SK-N-SH treated with all-trans-retinoic acid at 6 μM for 48 hours (cell line): ENCODE results near the gene PCLO.

Experiments used
- ATAC-seq: fragments of 200-7000 bp; cut with Tn5 transposase; 3 replicates; pipeline ENCODE4 v1.9.1; 2020; ENCODE audit warnings: mild to moderate bottlenecking, moderate library complexity
- ARNTL ChIP-seq: fragments of 450-650 bp; formaldehyde crosslinking; IDR thresholded peaks from 2 replicates; pipeline ENCODE4 v1.5.0; 2020; ENCODE audit warnings: low read depth, mild to moderate bottlenecking, moderate library complexity, borderline replicate concordance
- BACH2 ChIP-seq: fragments of 250-450 bp; sonication (Bioruptor Pico); IDR thresholded peaks from 2 replicates; pipeline ENCODE4 v1.9.0; 2021; ENCODE audit warnings: mild to moderate bottlenecking, borderline replicate concordance
- CSDC2 ChIP-seq: fragments of 250-450 bp; sonication (Bioruptor Pico); IDR thresholded peaks from 2 replicates; pipeline ENCODE4 v1.5.0; 2020; ENCODE audit warnings: mild to moderate bottlenecking, moderate library complexity
- ESRRG ChIP-seq: fragments of 250-450 bp; sonication (Bioruptor Pico); IDR thresholded peaks from 2 replicates; pipeline ENCODE4 v1.6.1; 2021; ENCODE audit warnings: mild to moderate bottlenecking
- GLIS3 ChIP-seq: fragments of 250-450 bp; sonication (Bioruptor Pico); IDR thresholded peaks from 2 replicates; pipeline ENCODE4 v1.5.0; 2020; ENCODE audit warnings: mild to moderate bottlenecking, moderate library complexity
- ISL1 ChIP-seq: fragments of 250-450 bp; sonication (Bioruptor Pico); IDR thresholded peaks from 2 replicates; pipeline ENCODE4 v2.1.2; 2022; ENCODE audit warnings: mild to moderate bottlenecking, moderate library complexity
- OSR1 ChIP-seq: fragments of 250-450 bp; sonication (Bioruptor Pico); IDR thresholded peaks from 2 replicates; pipeline ENCODE4 v1.8.0; 2022; ENCODE audit warnings: moderate library complexity, mild to moderate bottlenecking, inconsistent platforms
- PATZ1 ChIP-seq: fragments of 250-450 bp; sonication (Bioruptor Pico); IDR thresholded peaks from 2 replicates; pipeline ENCODE4 v1.8.0; 2020; ENCODE audit warnings: mild to moderate bottlenecking, moderate library complexity, borderline replicate concordance
- POU6F1 ChIP-seq: fragments of 250-450 bp; sonication (Bioruptor Pico); IDR thresholded peaks from 2 replicates; pipeline ENCODE4 v1.8.0; 2021; ENCODE audit warnings: low read depth, mild to moderate bottlenecking, moderate library complexity, borderline replicate concordance
- PPARA ChIP-seq: fragments of 250-450 bp; sonication (Bioruptor Pico); IDR thresholded peaks from 2 replicates; pipeline ENCODE4 v1.5.0; 2020; ENCODE audit warnings: mild to moderate bottlenecking, borderline replicate concordance
- RARB ChIP-seq: fragments of 250-450 bp; sonication (Bioruptor Pico); IDR thresholded peaks from 2 replicates; pipeline ENCODE4 v1.8.0; 2021; ENCODE audit warnings: mild to moderate bottlenecking, moderate library complexity
- SNAI2 ChIP-seq: fragments of 250-450 bp; sonication (Bioruptor Pico); IDR thresholded peaks from 2 replicates; pipeline ENCODE4 v1.5.0; 2020; ENCODE audit warnings: mild to moderate bottlenecking, moderate library complexity
- TCF4 ChIP-seq: fragments of 250-450 bp; sonication (Bioruptor Pico); IDR thresholded peaks from 2 replicates; pipeline ENCODE4 v1.8.0; 2021; ENCODE audit warnings: mild to moderate bottlenecking, moderate library complexity, borderline replicate concordance
- TOX ChIP-seq: fragments of 250-450 bp; sonication (Bioruptor Pico); IDR thresholded peaks from 2 replicates; pipeline ENCODE4 v1.8.0; 2021; ENCODE audit warnings: mild to moderate bottlenecking, moderate library complexity, borderline replicate concordance
- ZC3H10 ChIP-seq: fragments of 250-450 bp; sonication (Bioruptor Pico); IDR thresholded peaks from 2 replicates; pipeline ENCODE4 v1.5.1; 2021; ENCODE audit warnings: mild to moderate bottlenecking, moderate library complexity
- ZFP3 ChIP-seq: fragments of 250-450 bp; sonication (Bioruptor Pico); IDR thresholded peaks from 2 replicates; pipeline ENCODE4 v1.5.0; 2020; ENCODE audit warnings: mild to moderate bottlenecking, moderate library complexity
- ZFP30 ChIP-seq: fragments of 450-650 bp; formaldehyde crosslinking; IDR thresholded peaks from 2 replicates; pipeline ENCODE4 v1.5.0; 2022; ENCODE audit warnings: mild to moderate bottlenecking, moderate library complexity
- ZNF565 ChIP-seq: fragments of 450-650 bp; formaldehyde crosslinking; conservative IDR thresholded peaks from 2 replicates; pipeline ENCODE4 v1.5.0; 2020; ENCODE audit warnings: low read depth, mild to moderate bottlenecking, moderate library complexity
- ZNF70 ChIP-seq: fragments of 450-650 bp; formaldehyde crosslinking; IDR thresholded peaks from 2 replicates; pipeline ENCODE4 v1.5.0; 2020; ENCODE audit warnings: mild to moderate bottlenecking, moderate library complexity
- ZNF8 ChIP-seq: fragments of 450-650 bp; formaldehyde crosslinking; IDR thresholded peaks from 2 replicates; pipeline ENCODE4 v1.5.0; 2020; ENCODE audit warnings: mild to moderate bottlenecking, moderate library complexity
- TF ChIP-seq, protein P1 (sequence below): fragments of 250-450 bp; sonication (Bioruptor Pico); IDR thresholded peaks from 2 replicates; pipeline ENCODE4 v1.5.1; 2020; ENCODE audit warnings: low read depth, mild to moderate bottlenecking, moderate library complexity
- TF ChIP-seq, protein P2 (sequence below): fragments of 250-450 bp; sonication (Bioruptor Pico); IDR thresholded peaks from 2 replicates; pipeline ENCODE4 v1.5.0; 2020; ENCODE audit warnings: mild to moderate bottlenecking, moderate library complexity

Gene PCLO

GRCh38 chr7:82964150-82964882, 198.4 kb downstream of the PCLO start:
- no peak for ATAC-seq
- TF ChIP-seq TCF4 (no peak), ZFP30 (no peak), ZFP3 (CRISPR knock-in tag) (no peak), SNAI2 (CRISPR knock-in tag) (no peak), CSDC2 (CRISPR knock-in tag) (no peak), TOX (CRISPR knock-in tag) (no peak), ZNF8 (CRISPR knock-in tag) (no peak), GLIS3 (no peak), BACH2 (no peak), POU6F1 (CRISPR knock-in tag) (no peak), ZC3H10 (CRISPR knock-in tag) (no peak), ESRRG (no peak), ZNF70 (no peak), ZNF565 (CRISPR knock-in tag) (no peak), PPARA (CRISPR knock-in tag) (no peak), ARNTL (CRISPR knock-in tag) (no peak), ISL1 (CRISPR knock-in tag) (no peak), PATZ1 (no peak)
- TF ChIP-seq, protein P1, sequence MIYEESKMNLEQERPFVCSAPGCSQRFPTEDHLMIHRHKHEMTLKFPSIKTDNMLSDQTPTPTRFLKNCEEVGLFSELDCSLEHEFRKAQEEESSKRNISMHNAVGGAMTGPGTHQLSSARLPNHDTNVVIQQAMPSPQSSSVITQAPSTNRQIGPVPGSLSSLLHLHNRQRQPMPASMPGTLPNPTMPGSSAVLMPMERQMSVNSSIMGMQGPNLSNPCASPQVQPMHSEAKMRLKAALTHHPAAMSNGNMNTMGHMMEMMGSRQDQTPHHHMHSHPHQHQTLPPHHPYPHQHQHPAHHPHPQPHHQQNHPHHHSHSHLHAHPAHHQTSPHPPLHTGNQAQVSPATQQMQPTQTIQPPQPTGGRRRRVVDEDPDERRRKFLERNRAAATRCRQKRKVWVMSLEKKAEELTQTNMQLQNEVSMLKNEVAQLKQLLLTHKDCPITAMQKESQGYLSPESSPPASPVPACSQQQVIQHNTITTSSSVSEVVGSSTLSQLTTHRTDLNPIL (CRISPR knock-in tag) = no peak
- TF ChIP-seq, protein P2, sequence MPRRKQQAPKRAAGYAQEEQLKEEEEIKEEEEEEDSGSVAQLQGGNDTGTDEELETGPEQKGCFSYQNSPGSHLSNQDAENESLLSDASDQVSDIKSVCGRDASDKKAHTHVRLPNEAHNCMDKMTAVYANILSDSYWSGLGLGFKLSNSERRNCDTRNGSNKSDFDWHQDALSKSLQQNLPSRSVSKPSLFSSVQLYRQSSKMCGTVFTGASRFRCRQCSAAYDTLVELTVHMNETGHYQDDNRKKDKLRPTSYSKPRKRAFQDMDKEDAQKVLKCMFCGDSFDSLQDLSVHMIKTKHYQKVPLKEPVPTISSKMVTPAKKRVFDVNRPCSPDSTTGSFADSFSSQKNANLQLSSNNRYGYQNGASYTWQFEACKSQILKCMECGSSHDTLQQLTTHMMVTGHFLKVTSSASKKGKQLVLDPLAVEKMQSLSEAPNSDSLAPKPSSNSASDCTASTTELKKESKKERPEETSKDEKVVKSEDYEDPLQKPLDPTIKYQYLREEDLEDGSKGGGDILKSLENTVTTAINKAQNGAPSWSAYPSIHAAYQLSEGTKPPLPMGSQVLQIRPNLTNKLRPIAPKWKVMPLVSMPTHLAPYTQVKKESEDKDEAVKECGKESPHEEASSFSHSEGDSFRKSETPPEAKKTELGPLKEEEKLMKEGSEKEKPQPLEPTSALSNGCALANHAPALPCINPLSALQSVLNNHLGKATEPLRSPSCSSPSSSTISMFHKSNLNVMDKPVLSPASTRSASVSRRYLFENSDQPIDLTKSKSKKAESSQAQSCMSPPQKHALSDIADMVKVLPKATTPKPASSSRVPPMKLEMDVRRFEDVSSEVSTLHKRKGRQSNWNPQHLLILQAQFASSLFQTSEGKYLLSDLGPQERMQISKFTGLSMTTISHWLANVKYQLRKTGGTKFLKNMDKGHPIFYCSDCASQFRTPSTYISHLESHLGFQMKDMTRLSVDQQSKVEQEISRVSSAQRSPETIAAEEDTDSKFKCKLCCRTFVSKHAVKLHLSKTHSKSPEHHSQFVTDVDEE = no peak
- TF ChIP-seq, all 23 proteins: peak for 0

DNA sequence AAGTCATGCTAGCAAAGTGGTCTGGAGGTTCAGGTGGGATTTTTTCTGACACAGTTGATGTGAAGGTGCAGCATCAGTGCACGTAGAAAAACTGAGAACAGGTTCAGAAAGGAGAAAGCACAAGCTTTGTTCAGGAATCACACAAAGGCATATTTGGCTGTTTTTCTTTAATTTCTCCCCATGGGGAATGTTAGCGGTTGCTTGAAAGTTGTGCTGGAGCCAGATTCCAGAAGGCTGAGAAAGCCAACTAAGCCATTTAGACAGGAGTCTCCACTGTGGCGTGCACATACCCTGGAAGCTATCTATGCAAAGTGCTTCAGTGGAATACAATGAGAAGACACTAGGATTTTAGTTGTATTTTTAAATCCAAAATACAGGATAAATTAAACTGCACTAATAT, 201.4 kb downstream of the PCLO start:
- ATAC-seq = no peak
- TF ChIP-seq ZNF565 (CRISPR knock-in tag) (no peak), ZC3H10 (CRISPR knock-in tag) (no peak), ISL1 (CRISPR knock-in tag) (no peak), RARB (CRISPR knock-in tag) (no peak), ZNF8 (CRISPR knock-in tag) (no peak), ARNTL (CRISPR knock-in tag) (no peak), PATZ1 (no peak), BACH2 (no peak), OSR1 (no peak), ZFP3 (CRISPR knock-in tag) (no peak), ZNF70 (no peak), POU6F1 (CRISPR knock-in tag) (no peak), TCF4 (no peak), CSDC2 (CRISPR knock-in tag) (no peak), ZFP30 (no peak), GLIS3 (no peak), PPARA (CRISPR knock-in tag) (no peak)
- TF ChIP-seq, protein P2 = no peak
- TF ChIP-seq, protein P1 (CRISPR knock-in tag) = no peak
